ENCODE data around the gene STX3.

The STX3 gene

DNA sequence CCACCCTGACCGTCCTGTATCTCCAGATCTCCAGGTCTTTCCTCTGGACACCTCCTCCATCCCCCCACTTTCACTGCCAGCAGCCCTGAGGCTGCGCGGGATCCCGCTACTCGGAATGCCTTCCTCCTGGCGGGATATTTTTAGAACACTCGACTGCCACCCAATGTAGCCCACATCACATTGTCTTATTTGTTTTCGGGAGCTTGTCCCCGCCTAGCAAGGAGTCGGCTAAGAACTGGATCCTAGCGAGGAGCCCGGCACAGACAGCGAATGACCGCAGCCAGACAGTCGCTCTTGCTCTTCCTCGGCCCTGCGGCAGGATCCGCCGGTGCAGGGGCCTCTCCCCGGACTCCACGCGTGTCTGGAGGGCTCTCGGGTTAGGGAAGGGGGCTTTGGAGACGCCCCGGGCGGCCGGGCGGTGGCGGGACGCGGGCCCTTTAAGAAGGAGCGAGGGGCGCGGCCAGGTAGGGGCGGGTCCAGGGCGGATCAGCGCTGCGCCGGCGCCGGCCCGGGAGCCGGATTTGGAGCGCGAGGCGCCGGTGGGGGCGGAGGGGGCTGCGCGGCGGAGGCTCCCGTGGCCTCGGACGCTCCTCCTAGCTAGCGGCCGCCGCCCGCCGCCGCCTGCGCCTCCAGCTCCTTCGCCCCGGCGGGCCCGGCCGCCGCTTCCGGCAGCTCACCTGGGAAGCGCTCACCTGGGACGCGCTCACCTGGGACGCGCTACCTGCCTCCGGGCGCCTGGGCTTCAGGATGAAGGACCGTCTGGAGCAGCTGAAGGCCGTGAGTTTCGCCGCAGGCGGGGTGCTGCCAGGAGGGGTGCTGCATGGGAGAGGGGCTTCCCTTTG, at the start of gene STX3:
STX3 (plus strand) TSS at position 518 of the 842 bp plus-strand sequence; CDS start at position 748, 230 bp downstream.
- peak; percentile 59 for DNase-seq (ENCODE audit: low read depth)

- DNase-seq (ENCODE audit: low read depth), result no peak
Observed at GRCh38 chr11:59706518-59707285, 48.5 kb upstream of the STX3 start.

DNA sequence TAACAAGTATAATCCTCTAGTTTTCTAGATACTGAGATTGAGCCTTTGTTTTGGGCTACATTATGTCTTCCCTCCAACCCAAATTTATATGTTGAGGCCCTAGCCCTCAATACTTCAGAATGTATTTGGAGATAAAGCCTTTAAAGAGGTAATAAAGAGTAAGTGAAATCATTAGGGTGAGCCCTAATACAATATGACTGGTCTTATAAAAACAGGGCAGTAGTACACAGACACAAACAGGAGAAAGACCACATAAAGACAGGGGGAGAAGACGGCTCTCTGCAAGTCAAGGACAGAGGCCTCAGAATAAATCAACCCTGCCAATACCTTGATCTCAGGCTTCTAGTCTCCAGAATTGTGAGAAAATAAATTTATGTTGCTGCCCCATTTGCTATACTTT, 47.8 kb upstream of the STX3 start:
- no peak for DNase-seq (ENCODE audit: low read depth)

DNA sequence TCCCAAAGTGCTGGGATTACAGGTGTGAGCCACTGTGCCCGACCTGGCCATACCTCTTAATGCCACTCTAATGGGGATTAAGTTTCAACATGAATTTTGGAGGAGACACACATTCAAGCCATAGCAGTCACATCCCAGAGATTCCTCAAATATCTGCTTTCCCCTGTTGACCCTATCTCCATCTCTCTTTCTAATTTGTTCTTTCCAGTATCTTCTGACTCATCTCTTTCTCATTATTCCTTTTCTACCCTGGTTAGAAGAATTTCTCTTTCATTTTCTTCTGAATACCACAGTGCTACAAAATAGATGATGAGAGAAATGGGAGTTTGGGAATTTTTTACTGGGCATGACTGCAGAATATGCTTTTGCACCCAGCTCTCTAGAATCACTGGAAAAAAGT, 46.6 kb upstream of the STX3 start:
- no peak for DNase-seq (ENCODE audit: low read depth)

GRCh38 chr11:59710136-59710847, 44.9 kb upstream of the STX3 start:
- DNase-seq (ENCODE audit: low read depth), result no peak

- DNase-seq (ENCODE audit: low read depth), result no peak
Observed at GRCh38 chr11:59713745-59714144, 41.4 kb upstream of the STX3 start, which contains the start of gene OR10V1. TSS of gene OR10V1 (minus strand) at chr11:59713845. CDS start at chr11:59713845, 0 bp downstream.

- DNase-seq (ENCODE audit: low read depth), result no peak
Observed at GRCh38 chr11:59716051-59716450, 39.1 kb upstream of the STX3 start.

- no peak for DNase-seq (ENCODE audit: low read depth)
Observed at GRCh38 chr11:59719556-59719955, 35.6 kb upstream of the STX3 start.

- no peak for DNase-seq (ENCODE audit: low read depth)
Observed at GRCh38 chr11:59724066-59724465, 31.1 kb upstream of the STX3 start.

DNA sequence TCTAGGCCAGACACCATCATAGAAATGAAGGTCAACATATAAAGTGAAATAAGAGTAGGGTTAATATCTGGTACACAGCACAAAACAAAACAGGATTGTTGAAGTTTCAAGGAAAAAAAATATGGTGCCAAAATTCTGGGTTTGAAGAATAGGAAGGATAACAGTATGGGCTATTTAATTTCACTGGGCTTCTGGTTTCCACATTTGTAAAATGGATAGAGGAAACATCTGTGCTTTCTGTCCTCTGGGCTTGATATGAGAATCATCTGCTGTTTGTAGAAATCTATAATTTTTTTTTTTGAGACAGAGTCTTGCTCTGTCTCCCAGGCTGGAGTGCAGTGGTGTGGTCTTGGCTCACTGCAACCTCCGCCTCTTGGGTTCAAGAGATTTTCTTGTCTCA, 27.8 kb upstream of the STX3 start:
- DNase-seq (ENCODE audit: low read depth), result no peak

DNA sequence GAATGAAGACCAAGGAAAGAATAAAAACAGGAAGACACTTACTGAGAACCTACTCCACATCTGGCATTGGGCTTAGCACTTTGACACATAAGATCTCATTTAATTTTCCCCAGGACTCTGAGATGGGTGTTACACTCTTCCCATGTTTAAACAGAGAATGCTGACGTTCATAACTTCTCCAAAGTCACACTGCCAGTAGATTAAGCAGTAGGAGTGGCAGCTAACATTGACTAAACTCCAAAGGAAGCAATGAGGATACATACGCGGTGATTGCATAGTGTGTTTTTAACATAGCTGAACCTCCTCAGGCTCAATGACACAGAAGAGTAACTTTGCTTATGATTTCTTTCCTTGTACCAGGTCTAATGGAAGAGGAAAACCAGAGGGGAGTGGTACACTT, 27.0 kb upstream of the STX3 start:
- DNase-seq (ENCODE audit: low read depth), result no peak

- DNase-seq (ENCODE audit: low read depth), result no peak
Observed at GRCh38 chr11:59728913-59729312, 26.3 kb upstream of the STX3 start.

DNA sequence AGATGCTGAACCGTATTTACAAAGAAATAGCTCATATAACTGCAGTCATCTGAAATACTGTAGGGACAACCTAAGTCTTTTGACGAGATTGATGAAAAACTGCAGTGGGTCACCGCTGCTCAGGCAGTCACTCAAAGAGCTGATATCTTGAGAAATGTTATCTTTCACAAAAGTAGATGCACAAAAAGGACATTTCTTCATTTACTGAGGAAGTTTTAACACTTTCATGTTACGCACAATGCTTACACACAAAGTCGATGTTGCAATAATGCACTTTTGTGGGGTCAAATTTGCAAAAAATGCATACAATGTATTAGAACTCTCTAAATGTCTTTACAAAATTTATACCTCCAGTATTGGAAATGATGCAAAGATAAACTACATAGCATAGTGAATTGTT, 25.3 kb upstream of the STX3 start:
- no peak for DNase-seq (ENCODE audit: low read depth)

GRCh38 chr11:59730896-59731565, 24.1 kb upstream of the STX3 start:
- DNase-seq (ENCODE audit: low read depth), result no peak

DNA sequence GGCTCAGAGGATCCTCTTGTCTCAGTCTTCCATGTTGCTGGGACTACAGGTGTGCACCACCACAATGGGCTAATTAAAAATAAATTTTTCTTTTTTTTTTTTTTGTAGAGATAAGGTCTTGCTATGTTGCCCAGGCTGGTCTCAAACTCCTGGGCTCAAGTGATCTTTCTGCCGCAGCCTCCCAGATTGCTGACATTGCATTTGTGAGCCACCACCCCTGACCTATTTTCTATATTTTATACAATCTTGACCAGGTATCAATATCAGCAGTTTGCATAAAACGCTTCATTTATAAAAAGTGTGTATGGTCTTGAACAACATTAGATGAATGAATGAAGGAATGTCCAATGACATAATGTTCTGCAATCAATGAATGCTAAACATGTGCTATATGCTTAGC, 9.1 kb upstream of the STX3 start:
- DNase-seq (ENCODE audit: low read depth), result no peak

DNA sequence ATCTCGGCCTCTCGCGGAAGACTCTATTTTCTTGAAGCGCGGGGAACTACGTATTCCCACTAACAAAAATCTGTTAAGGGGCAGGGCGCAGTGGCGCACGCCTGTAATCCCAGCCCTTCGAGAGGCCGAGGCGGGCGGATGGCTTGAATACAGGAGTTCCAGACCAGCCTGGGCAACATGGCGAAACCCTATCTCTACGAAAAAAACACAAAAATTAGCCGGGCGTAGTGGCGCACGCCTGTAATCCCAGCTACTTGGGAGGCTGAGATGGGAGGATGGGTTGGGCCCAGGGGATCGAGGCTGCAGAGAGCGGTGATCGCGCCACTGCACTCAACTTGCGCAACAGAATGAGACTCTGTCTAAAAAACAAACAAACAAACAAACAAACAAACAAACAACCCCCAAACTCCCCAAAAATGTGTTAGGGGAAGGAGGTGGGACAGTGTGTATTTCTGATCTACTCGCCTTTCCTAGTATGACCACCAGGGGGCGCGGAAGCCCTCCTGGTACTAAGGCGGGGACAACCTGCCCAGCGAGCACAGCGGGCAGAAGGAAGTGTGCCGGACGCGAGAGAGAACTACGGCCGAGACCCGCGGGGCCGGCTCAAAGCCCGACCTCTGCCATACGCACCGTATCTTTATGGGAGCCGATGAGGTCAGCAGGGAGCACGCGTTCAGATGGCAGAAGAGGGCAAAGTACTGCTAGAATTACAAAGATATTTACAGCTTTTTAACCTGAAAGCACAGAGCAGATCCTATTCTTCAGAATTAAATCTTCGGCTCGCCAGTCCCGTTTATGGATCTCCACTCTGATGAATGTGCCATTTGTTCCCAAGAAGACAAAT, 1.3 kb upstream of the STX3 start:
- DNase-seq (ENCODE audit: low read depth), result peak; percentile 74

- peak; percentile 4 for DNase-seq (ENCODE audit: low read depth)
Observed at GRCh38 chr11:59754494-59754858, 700 bp upstream of the STX3 start.

DNA sequence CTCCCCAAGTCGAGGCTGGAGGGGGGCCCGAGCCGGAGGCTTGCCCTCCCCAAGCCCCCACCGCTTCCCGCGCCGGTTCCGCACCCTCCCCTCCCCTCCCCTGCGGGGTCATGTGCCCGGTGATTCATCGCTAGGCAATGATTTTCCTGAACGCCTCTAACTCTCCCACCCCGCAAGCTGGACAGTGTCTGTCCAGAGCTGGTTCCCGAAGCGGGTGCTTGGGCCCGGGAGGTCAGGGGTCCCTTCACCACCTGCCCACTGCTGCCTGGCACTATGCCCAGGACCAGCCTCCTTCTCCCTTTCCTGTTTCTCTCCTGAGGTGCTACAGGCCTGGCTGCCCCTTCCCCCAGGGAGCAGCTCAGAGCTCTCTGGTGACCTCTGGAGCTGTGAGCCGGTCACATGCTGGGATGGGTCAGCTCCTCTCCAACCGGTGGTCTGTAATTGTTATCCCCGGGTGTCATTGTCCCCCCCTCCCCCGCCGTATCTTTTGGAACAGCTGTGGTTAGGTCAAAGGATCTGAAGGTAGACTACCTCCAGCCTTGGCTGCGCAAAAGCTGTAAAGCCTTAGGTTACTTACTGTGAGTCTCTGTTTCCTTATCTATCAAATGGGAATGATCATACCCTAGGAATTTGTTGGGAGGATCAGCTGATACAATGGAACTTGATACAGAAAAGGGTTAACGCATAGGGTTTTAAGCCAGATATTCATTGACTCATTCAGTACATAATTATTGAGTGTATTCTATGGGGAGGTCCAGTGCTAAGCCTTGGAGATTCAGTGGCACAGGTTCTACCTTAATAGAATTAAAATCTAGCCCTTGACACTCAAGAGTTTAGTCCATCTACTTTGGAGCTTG, 753 bp downstream of the STX3 start:
- DNase-seq (ENCODE audit: low read depth), result peak; percentile 25

- no peak for DNase-seq (ENCODE audit: low read depth)
Observed at GRCh38 chr11:59756558-59756840, 1.3 kb downstream of the STX3 start.

GRCh38 chr11:59756845-59757244, 1.7 kb downstream of the STX3 start:
- DNase-seq (ENCODE audit: low read depth), result no peak

Measured in activated T-cell treated with anti-CD3 and anti-CD28 coated beads for 24 hours (primary cell).